Measurements from ENCODE around the gene SHROOM4. TPM values are rescaled to one million over a fixed set of nuclear protein-coding genes. Genes with fewer than 3 reads are reported as not detected.

SHROOM4 gene
- total RNA-seq, 4 donors from 2014 or later = 8.6 to 15.1 (median 10.8) TPM

DNA sequence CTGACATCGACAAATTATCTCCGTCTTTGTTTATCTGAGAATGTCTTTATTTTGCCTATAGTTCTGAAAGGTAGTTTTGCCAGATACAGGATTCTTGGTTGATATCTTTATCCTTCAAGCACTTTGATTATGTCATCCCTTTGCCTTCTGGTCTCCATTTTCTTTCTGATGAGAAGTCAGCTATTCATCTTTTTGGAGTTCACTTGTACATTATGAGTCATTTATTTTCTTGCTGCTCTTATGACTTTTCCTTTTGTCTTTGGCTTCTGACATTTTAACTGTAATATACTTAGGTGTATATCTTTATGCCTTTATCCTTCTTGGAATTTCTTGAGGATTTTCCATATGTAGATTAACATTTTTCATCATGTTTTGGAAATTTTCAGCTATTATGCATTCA lies 51.4 kb downstream of the SHROOM4 start:
- H3K36me3 ChIP-seq = no peaks in the 10 kb centered on the region
- no peaks in the 10 kb centered on the region for H3K9me3 ChIP-seq
- 88 to 90% methylated on average over 2 of the region's 2 CpGs for WGBS, 2 donors (ENCODE audit: low coverage in 1 of 2)
- no peaks in the 10 kb centered on the region for H3K4me1 ChIP-seq
- ATAC-seq = no peak
- no peak overlapping the region for H3K27ac ChIP-seq
- H3K27me3 ChIP-seq = no peaks in the 10 kb centered on the region
- no peak for TF ChIP-seq EP300 (IDR thresholded peaks at IDR 0.05)
- H3K4me3 ChIP-seq = no peak overlapping the region

DNA sequence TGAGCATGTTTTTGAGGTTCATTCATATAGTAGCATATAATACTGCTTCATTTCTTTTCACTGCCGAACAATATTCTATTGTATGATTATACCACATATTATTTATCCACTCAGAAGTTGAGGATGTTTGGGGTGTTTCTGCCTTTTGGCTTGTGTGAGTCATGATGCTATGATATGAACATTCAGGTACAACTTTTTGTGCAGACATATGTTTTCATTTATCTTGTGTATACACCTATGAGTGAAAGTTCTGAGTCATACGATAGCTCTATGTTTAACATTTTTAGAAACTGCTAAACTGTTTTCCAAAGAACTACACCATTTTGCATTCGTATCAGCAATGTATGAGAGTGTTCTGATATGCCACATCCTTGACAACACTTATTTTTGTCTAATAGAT lies 57.7 kb downstream of the SHROOM4 start:
- H3K4me3 ChIP-seq = no peak overlapping the region
- 75 to 82% methylated on average over 3 of the region's 3 CpGs for WGBS, 2 donors (ENCODE audit: low coverage in 1 of 2)

DNA sequence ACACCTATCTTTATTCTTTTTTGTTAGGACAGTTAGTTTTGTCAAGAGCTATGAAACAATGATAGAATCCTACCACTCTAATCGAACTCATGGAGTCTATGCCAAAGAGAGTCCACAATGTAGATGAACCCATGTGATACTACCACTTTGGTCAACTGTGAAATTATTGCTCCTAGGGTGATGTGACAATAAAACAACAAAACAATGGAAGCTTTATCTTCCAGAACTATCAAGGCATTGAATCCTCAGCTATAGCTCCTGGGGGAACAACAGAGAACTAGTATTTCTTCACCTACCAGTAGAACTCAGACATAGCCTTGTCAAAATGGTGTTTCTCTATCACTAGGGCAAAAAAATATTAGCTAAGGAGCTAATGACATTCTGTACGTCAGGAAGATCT lies 62.9 kb downstream of the SHROOM4 start:
- no peaks in the 10 kb centered on the region for H3K27me3 ChIP-seq
- no peak for TF ChIP-seq POLR2A (IDR thresholded peaks at IDR 0.05)
- TF ChIP-seq, protein P1, sequence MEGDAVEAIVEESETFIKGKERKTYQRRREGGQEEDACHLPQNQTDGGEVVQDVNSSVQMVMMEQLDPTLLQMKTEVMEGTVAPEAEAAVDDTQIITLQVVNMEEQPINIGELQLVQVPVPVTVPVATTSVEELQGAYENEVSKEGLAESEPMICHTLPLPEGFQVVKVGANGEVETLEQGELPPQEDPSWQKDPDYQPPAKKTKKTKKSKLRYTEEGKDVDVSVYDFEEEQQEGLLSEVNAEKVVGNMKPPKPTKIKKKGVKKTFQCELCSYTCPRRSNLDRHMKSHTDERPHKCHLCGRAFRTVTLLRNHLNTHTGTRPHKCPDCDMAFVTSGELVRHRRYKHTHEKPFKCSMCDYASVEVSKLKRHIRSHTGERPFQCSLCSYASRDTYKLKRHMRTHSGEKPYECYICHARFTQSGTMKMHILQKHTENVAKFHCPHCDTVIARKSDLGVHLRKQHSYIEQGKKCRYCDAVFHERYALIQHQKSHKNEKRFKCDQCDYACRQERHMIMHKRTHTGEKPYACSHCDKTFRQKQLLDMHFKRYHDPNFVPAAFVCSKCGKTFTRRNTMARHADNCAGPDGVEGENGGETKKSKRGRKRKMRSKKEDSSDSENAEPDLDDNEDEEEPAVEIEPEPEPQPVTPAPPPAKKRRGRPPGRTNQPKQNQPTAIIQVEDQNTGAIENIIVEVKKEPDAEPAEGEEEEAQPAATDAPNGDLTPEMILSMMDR (IDR thresholded peaks at IDR 0.05) = no peak
- TF ChIP-seq POLR2AphosphoS5 (IDR thresholded peaks at IDR 0.05) = no peak
- TF ChIP-seq EP300 (IDR thresholded peaks at IDR 0.05) = no peak
- H3K9me3 ChIP-seq = no peaks in the 10 kb centered on the region
- no peaks in the 10 kb centered on the region for H3K4me1 ChIP-seq
- no peak overlapping the region for H3K4me3 ChIP-seq
- no peaks in the 10 kb centered on the region for H3K36me3 ChIP-seq
- WGBS, 2 donors (ENCODE audit: low coverage in 1 of 2) = 0 to 61% methylated on average over 1 to 2 of the region's 2 CpGs
- no peak overlapping the region for H3K27ac ChIP-seq
- ATAC-seq = no peak

More for the DNA sequence above, 57.7 kb downstream of the SHROOM4 start:
- Histone ChIP-seq H3K27ac (no peak overlapping the region), H3K9me3 (no peaks in the 10 kb centered on the region), H3K4me1 (no peaks in the 10 kb centered on the region), H3K27me3 (no peaks in the 10 kb centered on the region), H3K36me3 (no peaks in the 10 kb centered on the region)
- ATAC-seq = no peak
- TF ChIP-seq POLR2AphosphoS5 (IDR thresholded peaks at IDR 0.05) (no peak), EP300 (IDR thresholded peaks at IDR 0.05) (no peak), POLR2A (IDR thresholded peaks at IDR 0.05) (no peak)
- TF ChIP-seq, protein P1 (IDR thresholded peaks at IDR 0.05) = no peak

DNA sequence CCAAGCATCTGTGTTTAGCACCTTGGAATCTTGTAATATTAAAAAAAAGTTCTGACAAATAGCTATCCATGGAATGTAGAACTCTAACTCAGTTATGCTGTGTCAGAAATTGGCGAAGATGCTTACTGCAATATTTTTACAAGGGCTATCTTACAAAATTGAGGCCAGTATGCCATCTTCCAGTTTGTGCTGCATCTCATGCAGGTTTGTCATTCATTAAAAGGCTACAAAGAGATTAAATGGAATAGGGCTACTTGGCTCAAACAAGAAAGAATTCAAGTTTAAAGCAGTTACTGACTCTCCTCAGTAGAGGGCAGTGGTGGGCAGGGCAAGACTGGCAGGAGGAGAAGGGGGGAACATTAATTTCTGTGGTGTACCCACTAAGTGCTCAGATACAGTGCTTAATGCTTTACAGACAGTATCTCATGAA lies 66.5 kb downstream of the SHROOM4 start:
- TF ChIP-seq POLR2A (IDR thresholded peaks at IDR 0.05) = no peak
- TF ChIP-seq, protein P1 (IDR thresholded peaks at IDR 0.05) = peak; percentile 29 to 70 (median 38)
- no peaks in the 10 kb centered on the region for H3K9me3 ChIP-seq
- 40% methylated on average over 1 of the region's 1 CpG; no CpG with 5 or more reads in 1 of the 2 donors for WGBS, 2 donors (ENCODE audit: low coverage in 1 of 2)
- no peak overlapping the region for H3K4me3 ChIP-seq
- no peaks in the 10 kb centered on the region for H3K27me3 ChIP-seq
- no peaks in the 10 kb centered on the region for H3K36me3 ChIP-seq
- no peak overlapping the region for H3K27ac ChIP-seq
- no peaks in the 10 kb centered on the region for H3K4me1 ChIP-seq
- ATAC-seq = no peak

DNA sequence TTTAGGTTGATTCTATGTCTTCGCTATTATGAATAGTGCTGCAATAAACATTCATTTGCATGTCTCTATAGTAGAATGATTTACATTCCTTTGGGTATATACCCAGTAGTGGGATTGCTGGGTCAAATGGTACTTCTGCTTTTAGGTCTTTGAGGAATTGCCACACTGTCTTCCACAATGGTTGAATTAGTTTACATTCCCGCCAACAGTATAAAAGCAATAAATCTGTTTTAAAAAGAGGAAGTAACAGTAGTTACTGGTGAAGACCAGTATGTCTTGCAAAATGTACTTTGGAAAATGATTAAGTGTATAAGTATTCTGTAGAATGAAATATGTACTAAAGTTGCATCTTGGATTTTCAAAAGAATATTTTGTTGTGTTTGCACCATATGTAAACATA lies 77.3 kb downstream of the SHROOM4 start:
- Histone ChIP-seq H3K27me3 (no peaks in the 10 kb centered on the region), H3K36me3 (no peaks in the 10 kb centered on the region), H3K4me3 (no peak overlapping the region), H3K4me1 (no peaks in the 10 kb centered on the region), H3K9me3 (no peaks in the 10 kb centered on the region), H3K27ac (no peak overlapping the region)
- WGBS, 2 donors (ENCODE audit: low coverage in 1 of 2) = 94 to 100% methylated on average over 1 to 2 of the region's 2 CpGs
- ATAC-seq = no peak
- TF ChIP-seq POLR2AphosphoS5 (IDR thresholded peaks at IDR 0.05) (no peak), EP300 (IDR thresholded peaks at IDR 0.05) (no peak)
- TF ChIP-seq, protein P1 (IDR thresholded peaks at IDR 0.05) = no peak

All from gastroesophageal sphincter (tissue), 4 donors.